ENCODE measurements around the gene RARB.

The RARB gene

GRCh38 chr3:25454005-25454927 lies 26.2 kb downstream of the RARB start:
- Histone ChIP-seq H3K27me3 (replicated peaks) (no peaks in the 10 kb centered on the region), H3K27ac (peak overlapping the region; percentile 74), H3K4me3 (ENCODE audit: low read depth, low read length) (peak overlapping the region; percentile 3), H3K36me3 (replicated peaks) (peaks cover 7% of the 10 kb centered on the region)
- TF ChIP-seq CTCF (IDR thresholded peaks at IDR 0.05; ENCODE audit: low read depth, low read length, missing control alignments) = no peak
- DNase-seq = peak; percentile 48
- in situ Hi-C loops (cut with HindIII; ENCODE audit: low pct_ligation_motif_present, low sequenced_read_pairs) = no loop called here

GRCh38 chr3:25455441-25456132 lies 27.5 kb downstream of the RARB start:
- H3K27ac ChIP-seq = peak overlapping the region; percentile 74
- peaks cover 3% of the 10 kb centered on the region for H3K36me3 ChIP-seq (replicated peaks)
- no peaks in the 10 kb centered on the region for H3K27me3 ChIP-seq (replicated peaks)
- no peak overlapping the region for H3K4me3 ChIP-seq (ENCODE audit: low read depth, low read length)
- no peak for TF ChIP-seq CTCF (IDR thresholded peaks at IDR 0.05; ENCODE audit: low read depth, low read length, missing control alignments)
- in situ Hi-C loops (cut with HindIII; ENCODE audit: low pct_ligation_motif_present, low sequenced_read_pairs) = no loop called here
- DNase-seq = peak; percentile 86

GRCh38 chr3:25456723-25457670 lies 28.9 kb downstream of the RARB start:
- TF ChIP-seq CTCF (IDR thresholded peaks at IDR 0.05; ENCODE audit: low read depth, low read length, missing control alignments) = no peak
- Histone ChIP-seq H3K27me3 (replicated peaks) (no peaks in the 10 kb centered on the region), H3K4me3 (ENCODE audit: low read depth, low read length) (no peak overlapping the region), H3K27ac (peak overlapping the region; percentile 76), H3K36me3 (replicated peaks) (peaks cover 13% of the 10 kb centered on the region)
- no peak for DNase-seq
- in situ Hi-C loops (cut with HindIII; ENCODE audit: low pct_ligation_motif_present, low sequenced_read_pairs) = no loop called here

- in situ Hi-C loops (cut with HindIII; ENCODE audit: low pct_ligation_motif_present, low sequenced_read_pairs) = no loop called here
- Histone ChIP-seq H3K27ac (peak overlapping the region; percentile 76), H3K36me3 (replicated peaks) (peaks cover 18% of the 10 kb centered on the region), H3K4me3 (ENCODE audit: low read depth, low read length) (no peak overlapping the region), H3K27me3 (replicated peaks) (no peaks in the 10 kb centered on the region)
- TF ChIP-seq CTCF (IDR thresholded peaks at IDR 0.05; ENCODE audit: low read depth, low read length, missing control alignments) = no peak
- no peak for DNase-seq
These were observed 29.8 kb downstream of the RARB start for GRCh38 chr3:25457671-25458419.

- in situ Hi-C loops (cut with HindIII; ENCODE audit: low pct_ligation_motif_present, low sequenced_read_pairs) = no loop called here
- Histone ChIP-seq H3K27me3 (replicated peaks) (no peaks in the 10 kb centered on the region), H3K27ac (peak overlapping the region; percentile 76), H3K36me3 (replicated peaks) (peaks cover 23% of the 10 kb centered on the region), H3K4me3 (ENCODE audit: low read depth, low read length) (no peak overlapping the region)
- no peak for TF ChIP-seq CTCF (IDR thresholded peaks at IDR 0.05; ENCODE audit: low read depth, low read length, missing control alignments)
- no peak for DNase-seq
These were observed 30.4 kb downstream of the RARB start for GRCh38 chr3:25458420-25458814.
